Measurements from ENCODE around the gene TOX3.

Gene TOX3

DNA sequence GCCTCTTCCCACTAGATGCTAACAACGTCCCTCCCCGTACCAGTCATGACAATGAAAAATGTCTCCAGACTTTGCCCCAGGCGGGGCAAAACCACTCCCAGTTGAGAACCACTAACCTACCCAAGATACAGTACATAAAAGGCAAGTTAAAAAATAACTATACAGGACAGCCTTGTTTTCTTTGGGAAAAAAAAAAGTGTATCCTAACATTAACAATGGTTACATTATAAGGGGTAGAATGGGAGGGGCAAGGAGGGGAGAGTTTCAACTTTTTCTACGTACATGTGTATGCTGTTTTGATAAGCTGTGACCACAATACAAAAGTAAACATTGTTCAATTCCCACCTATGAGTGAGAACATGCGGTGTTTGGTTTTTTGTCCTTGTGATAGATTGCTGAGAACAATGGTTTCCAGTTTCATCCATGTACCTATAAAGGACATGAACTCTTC is 94.9 kb downstream of the TOX3 start:
- no peak for DNase-seq (ENCODE audit: low read depth in 2 of 2)

DNA sequence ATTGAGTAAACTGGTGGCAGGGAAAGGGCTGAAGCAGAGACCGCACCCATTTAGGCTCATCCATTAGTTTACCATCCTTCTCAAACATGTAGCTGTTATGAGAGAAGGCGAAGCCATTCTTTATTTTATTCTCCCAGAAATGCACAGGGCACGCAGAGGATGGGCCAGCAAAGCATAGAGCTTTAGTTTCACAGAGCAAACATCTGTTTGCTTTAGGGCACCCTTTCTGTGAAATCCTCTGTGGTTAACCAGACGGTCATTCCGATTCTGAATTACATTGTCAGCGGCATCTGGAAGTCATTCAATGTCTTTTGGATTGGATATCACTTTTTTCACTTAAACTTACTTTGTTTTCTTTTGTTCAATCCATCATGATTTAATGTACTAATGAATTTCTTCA is 96.0 kb downstream of the TOX3 start:
- no peak for DNase-seq (ENCODE audit: low read depth in 2 of 2)

DNA sequence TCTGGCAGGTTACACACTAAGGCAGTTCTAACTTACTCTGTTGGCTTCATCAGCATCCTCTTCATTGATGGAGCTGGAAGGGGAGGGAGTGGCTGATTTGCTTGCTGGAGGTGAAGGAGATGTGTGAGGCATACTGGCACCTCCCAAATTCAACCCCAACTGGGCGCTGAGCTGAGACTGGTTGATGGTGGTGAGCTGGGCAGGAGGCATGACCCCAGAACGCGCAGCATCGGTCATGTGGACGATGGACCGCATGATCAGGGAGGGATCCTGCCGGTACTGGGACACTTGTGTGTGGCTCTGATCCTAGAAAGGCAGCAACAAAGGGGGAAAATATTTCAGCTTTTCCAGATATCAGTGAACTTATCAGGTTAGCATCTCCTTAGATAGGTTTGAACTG is 96.7 kb downstream of the TOX3 start:
- DNase-seq (ENCODE audit: low read depth in 2 of 2): no peak

DNA sequence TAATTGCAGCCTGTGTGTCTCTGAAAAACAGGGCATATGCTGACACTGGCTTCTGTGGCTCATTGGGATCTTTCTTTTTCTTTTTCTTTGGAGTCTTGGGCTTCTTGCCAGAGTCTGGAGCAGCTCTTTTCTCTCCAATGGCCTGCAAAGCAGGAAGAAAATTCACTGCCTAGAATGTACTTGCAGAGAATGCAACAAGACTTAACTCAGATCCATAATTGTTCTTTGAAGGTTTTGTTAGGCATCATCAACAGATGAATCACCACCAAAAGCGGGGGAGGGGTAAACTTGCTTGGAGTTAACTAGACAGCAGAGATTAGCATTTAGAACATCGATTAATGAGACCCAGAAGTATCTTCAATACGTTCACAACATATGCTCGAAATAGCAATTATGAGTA is 100.9 kb downstream of the TOX3 start:
- DNase-seq (ENCODE audit: low read depth in 2 of 2): no peak

DNA sequence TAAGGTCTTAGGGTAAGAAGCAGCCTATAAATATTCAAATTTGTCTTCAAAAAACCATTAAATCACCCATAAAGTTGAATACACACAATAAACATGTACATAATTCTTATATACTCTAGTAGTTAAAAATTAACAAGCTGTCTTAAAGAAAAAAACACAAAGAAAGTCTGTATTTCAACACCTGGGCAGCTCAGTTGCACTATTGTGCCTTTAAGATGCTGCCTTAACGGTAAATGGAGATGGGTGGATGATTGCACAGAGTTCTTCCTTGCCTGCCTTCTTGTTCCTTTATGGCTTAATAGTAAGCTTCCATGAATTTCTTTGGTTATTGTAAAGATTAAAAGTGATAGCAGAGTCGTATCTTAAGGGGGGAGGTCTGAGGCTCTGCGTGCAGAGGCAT is 105.1 kb downstream of the TOX3 start:
- DNase-seq (ENCODE audit: low read depth in 2 of 2): no peak

DNA sequence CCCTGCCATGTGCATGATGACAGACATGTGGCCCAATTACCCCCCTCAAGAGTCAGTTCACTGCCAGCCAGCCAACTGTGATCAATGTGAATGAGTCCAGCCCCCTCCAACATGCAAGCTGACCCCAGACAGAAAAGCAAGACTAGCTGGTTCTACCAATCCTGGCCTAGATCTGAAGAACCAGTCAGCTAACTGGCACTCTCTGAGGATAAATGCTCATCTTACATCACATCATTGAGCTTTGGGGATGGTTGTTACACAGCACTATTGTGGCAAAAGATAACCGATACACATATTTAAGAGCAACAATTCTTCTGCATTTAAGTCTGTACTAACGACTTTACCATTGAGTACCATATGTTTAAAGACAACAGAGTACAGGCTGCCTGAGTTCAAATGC is 106.7 kb downstream of the TOX3 start:
- no peak for DNase-seq (ENCODE audit: low read depth in 2 of 2)

DNA sequence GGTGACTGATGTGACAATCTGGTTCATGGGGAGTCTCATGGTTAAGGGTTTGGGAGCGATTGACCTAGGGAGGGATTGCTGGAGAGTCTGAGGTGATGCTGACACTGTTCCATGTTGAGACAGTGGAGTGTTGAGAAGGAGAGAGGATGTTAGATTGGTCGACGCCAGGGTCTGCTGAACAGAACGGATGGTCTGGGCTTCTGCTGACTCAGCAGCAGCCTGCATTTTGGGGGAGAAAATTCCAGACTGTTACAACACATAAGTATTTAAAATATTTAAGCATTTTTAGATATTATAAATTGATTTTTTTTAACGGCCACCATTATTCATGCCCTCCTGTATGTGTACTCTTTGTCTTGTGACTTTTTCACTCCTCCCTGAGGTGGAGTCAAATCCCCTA is 107.2 kb downstream of the TOX3 start:
- DNase-seq (ENCODE audit: low read depth in 2 of 2): no peak

DNA sequence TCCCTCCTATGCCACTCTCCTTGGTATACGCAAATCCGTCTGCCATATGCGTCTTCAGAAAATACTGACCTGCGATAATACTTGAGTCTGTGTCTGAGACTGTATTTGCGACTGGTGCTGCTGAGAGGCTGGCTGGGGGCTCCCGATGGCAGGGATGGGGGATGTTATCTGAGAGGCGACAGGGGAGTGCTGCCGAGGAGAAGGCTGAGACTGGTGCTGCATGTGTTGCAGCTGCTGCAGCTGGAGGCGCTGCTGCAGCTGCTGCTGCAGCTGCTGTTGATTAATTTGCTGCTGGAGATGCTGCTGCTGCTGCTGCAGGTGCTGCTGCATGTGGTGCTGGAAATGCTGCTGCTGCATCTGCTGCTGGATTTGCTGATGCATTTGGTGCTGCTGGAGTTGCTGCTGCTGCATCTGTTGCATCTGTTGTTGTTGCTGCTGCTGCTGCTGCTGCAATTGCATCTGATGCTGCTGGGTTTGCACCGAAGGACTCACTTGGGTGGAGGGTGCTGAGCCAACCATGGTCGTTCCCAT is 107.7 kb downstream of the TOX3 start:
- DNase-seq (ENCODE audit: low read depth in 2 of 2): no peak

DNA sequence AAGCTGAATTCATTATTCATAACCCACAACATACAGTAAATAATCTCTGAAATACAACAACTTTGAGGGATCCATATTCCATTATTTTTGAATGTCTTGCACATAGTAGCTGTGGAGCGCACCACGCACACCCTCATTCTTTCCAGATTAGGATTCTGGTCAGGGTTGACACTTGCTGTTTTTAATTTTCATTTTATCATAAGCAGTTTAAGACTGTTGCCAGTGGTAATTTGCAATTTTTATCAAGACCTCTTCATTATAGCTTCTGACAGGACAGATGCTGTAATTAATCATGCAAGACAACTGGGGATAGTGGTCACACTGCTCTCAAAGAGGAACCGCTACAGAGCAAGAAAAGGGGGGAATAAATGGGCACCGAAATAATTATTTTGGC is 109.7 kb downstream of the TOX3 start:
- DNase-seq (ENCODE audit: low read depth in 2 of 2): no peak

DNA sequence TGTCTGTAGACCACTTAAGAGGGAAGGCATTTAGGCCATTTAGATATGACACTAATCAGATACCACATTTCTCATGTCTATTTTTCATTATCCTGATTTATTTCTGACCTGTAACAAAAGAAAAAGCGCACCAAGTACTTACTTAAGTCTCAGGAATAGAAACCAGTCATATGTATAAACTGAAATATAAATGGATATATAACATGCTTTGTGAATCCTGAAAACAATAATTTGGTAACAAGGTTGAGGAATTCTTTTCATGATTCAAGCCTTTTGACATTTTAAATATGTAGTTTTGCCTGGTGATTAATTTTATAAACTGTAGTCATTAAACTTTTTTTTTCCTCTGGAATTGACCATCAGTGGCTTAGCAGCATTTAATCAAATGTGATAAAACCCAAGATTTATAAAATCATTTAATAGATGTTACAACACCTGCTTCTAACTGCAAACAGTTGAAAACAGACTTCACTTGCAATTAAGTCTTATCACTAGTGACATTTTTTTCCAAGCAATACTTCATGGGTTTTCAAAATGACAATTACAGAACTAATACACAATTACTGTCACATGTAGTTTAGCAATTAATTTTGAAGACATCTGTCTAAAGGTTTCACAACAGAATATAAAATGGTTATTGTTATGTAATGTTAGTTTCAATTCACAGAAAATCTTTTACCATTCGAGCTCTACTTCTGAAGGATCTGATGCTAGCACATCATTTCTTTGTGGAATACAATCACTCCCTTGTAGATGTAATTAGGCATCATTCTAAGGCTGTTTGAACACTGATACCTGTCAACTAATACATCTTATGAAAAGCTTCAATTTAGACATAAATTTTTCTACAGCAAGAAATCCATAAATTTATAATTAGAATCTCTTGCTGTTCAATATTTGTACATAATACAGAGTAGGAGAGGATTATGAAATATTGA is 110.3 kb downstream of the TOX3 start:
- DNase-seq (ENCODE audit: low read depth in 2 of 2): no peak

DNA sequence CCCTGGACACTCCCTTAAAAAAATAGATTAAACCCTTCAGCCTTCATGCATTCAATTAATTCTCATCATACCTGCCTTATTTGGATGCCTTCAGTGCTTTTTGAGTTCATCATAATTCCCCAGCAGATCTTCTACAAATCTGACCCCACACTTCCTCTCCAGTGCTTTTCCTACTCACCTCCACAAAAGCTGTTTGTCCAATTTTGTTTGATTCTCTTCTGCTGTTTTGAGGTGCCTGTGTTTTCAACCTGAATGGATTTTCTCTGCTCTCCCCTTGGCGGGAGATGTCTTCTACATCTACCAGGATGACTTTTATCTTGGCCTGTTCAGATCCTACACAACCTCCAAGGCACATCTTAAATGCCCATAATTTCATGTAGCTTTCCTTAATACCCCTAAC is 112.7 kb downstream of the TOX3 start:
- no peak for DNase-seq (ENCODE audit: low read depth in 2 of 2)

DNA sequence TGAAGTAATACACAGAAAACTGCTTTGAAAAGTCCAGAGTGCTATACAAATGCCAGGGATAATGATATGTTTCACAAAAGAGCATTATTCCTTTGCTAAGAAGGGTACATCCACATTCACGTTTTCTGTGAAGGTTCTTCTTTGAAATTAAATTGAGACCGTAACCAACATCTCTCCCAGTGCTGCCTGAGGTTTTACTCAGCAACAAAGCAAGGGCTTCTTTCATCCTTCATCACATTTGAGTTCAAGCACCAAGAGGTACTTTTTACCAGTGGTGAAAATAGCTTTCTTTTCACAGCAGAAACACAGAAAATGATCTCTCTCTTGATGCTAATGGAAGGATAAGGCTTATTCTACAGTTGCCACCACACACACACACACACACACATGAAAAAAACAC is 113.3 kb downstream of the TOX3 start:
- DNase-seq (ENCODE audit: low read depth in 2 of 2): no peak

DNA sequence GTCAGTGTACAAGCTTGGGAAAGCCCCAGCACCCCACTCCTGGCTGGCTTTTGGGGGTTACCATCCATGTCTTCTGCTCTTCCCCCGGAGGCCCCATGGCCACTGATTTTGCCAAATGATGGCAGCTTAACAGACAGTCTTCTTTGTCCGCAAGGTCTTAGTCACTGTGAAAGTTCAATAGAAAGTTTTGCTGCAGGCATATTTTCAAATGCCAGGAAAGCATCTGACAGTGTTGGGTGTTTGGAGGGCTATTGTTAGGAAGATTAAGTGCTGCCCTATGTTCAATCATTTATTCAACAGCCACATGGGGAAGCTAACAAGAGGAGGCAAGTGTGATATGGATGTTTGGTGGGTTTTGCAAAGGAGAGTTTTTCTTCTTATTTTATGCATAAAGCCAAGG is 122.4 kb downstream of the TOX3 start:
- DNase-seq (ENCODE audit: low read depth in 2 of 2): no peak

DNA sequence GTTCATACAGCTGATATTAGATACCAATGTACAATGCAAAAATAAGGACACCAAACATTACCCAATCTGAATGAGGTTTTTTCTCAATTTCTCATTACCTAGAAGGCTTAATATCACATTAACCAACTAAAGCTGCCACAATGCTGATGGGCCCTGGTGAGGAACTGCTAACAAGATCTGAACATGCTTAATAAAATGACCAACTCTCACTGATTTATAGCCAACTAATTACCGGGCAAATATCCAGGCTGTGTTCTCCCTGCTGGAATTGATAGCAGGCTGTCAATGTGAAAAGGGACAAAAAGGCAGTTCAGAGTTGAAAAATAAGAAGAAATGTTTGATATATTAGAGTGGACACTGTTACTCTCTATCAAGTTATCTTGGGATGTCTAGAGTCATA is 124.6 kb downstream of the TOX3 start:
- no peak for DNase-seq (ENCODE audit: low read depth in 2 of 2)

DNA sequence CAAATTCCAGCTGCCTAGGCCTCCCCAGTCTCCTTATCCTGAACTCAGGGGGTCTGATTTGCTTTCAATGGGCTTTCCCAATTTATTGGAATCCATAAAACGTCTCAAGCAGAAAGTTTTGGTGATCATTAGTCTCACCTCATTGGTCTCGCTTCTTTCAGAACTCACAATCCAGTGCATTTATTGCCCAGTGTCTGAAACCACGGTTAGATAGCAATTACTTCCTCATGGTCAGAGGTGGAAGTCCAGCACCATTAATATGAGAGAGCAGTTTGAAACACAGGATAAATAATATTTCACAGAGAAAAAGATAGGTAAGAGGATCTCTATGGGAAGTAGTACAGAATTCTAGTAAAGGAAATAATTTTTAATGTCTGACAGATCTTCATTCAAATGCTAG is 128.7 kb downstream of the TOX3 start:
- DNase-seq (ENCODE audit: low read depth in 2 of 2): no peak

DNA sequence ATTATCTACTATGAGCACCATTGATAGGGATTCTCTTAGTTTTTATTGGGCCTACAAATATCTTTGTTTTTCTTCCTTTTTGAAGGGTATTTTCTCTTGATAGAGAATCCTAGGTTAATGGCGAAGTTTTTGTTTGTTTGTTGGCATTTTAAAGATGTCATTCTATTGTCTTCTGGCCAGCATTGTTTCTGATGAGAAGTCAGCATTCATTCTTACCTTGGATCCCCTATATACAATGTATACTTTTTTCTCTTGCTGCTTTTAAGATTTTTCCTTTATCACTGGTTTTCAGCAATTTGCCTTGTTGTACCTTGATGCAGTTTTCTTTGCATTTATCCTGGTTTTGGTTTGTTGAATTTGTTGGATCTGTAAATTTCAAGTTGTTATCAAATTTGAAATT is 130.1 kb downstream of the TOX3 start:
- no peak for DNase-seq (ENCODE audit: low read depth in 2 of 2)

DNA sequence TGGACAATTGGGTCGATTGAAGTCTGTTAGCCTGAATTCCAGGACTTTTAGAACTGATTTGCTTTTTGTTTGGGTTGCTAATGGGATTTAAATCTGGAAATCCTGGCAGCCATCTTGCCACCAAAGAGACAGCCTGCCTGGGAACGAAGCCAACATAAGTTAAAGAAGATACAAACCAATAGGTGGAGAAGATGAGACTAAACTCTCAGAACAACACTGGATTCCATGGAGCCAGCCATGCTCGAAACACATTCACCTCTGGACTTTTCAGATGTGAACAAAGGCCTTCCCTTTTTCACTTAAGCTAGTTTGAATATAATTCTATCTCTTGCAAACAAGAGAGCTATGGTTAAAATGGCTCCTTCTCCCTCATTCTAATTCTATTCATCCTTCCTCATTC is 135.9 kb downstream of the TOX3 start:
- DNase-seq (ENCODE audit: low read depth in 2 of 2): no peak

DNA sequence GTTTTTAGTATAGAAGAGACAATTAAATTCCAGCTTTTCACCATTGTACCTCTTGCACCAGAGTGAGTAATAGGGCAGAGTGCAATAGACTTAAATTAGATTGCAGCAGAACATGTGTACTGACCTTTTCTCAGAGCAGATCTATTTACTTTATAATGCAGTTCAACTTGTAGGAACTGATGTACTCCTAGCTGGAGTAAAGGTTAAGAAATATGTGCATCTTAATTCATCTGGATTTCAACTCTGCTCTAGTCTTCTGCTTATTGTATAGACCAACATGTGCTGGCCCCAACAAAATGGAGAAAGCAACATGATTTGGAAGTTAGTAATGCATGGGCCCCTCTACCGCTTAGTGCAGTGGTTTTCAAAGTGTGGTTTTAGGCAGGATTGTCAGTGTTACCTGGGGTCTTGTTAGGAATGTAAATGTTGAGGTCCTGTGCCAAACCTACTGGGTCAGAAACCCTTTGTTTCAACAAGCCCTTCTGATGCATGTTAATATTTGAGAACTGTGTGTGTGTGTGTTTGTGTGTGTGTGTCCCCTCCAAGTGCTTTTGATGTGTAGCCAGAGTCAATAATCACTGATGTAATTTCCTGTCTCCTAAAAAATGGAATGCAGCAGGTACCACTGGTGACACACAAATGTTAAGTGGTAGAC is 138.6 kb downstream of the TOX3 start:
- DNase-seq (ENCODE audit: low read depth in 2 of 2): no peak

DNA sequence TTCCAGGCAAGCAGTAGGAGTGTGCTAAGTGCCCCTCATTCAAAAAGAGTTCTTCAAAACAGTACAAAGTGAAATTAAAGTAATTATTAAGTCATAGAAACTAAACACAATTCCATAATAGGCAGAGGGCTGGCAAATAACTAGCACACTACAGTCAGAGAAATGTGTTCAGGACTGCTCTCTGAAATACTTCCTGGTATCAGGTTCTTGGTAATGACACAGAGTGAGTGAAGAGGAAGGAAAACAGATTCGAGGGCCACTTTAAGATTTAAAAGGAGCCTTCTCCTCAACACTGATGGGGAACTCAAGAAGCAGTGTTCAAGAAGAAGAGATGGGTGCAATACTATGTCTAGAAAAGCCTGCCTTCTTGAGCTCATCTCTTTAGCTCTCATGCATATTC is 139.2 kb downstream of the TOX3 start:
- DNase-seq (ENCODE audit: low read depth in 2 of 2): no peak

DNA sequence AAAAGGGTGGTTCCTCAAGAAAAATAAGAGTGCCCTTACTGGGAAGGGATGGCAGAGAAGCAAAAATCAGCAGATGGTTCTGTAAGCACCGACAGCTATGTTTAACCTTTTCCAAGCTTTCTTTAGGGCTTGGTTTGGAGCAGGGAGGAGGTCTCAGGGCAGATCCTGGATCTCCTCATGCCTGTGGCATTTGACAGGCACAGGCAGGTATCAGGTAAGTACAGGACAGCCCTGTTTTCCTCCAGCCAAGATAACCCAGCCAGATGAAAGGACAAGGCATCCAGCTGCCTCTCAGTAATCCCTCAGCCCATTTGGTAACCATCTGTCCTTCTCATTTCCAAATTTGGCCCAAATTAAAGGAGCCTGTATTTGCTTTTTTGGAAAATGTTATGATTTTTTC is 141.5 kb downstream of the TOX3 start:
- DNase-seq (ENCODE audit: low read depth in 2 of 2): no peak

DNA sequence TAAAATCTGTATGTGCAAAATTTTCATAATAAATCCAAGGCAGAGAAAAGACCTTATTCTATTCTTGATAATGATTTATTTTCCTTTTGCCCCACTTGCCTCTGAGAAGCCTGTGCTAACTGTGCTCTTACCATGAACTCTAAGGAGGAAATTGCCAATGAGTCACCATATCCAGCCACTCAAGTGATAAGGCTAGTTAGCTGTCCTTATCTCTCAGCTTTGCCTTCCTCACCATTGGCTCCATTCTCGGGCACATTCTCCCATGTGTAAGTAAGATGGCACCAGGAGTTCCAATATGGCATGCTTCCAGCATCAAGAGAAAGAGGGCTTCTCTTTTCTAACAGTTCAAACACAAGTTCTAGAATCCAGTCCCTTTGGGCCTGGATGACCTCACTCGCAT is 142.4 kb downstream of the TOX3 start:
- no peak for DNase-seq (ENCODE audit: low read depth in 2 of 2)

DNA sequence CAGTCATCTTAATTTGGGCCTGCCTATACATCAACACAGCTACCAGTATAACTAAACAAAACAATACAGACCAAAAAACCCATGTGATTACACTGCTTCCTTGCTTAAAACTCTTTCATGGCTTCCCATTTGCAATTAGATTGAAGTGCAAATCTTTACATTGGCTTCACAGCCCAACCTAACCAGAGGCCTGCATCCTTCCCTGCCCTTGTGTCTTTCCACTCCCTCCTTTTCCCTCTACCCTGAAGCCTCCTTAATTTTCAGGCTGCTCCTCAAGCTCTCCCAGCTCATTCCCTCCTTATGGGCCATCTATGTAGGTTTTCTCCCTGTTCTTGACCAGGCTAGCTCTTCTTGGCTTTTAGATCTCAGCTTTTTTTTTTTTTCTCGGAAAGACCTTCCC is 147.8 kb downstream of the TOX3 start:
- no peak for DNase-seq (ENCODE audit: low read depth in 2 of 2)

DNA sequence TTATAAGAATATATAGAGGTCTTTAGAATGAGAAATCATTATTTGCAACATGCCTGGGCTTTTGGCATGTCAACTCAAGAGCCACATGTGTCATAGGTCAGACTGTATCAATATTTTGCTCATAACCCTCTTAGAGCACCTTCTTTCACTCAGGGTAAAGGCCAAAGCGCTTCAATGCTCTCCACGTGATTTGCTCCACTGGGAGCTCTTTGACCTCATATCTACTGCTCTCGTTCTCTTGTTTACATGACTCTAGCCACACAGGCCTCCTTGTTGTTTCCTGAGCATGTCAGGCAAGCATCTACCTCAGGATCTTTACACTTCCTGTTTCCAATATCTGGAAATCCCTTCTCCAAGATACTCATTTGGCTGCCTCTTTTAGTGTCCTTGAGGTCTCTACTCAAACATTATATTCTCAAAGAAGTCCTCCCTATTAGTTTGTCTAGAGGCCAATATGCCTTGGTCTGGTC is 148.4 kb downstream of the TOX3 start:
- DNase-seq (ENCODE audit: low read depth in 2 of 2): no peak

Measured in activated CD4-positive, alpha-beta T cell treated with anti-CD3 and anti-CD28 coated beads for 24 hours (primary cell).